A549 (cell line): ENCODE data around the gene CNNM3. TPM values are rescaled to one million over a fixed set of nuclear protein-coding genes. Genes with fewer than 3 reads are reported as not detected.

Experiments
- ATAC-seq, 2 experiments: fragments of 200-7000 bp in 1 of 2; fragments of >200 bp in 1 of 2; cut with Nextera tagmentation in 1 of 2; cut with Tn5 transposase in 1 of 2; 3 replicates each; pipeline versions ENCODE4 v1.8.0 to v1.9.1; 2018 to 2020; ENCODE audit warnings: mild to moderate bottlenecking in 1 of 2, moderate library complexity in 1 of 2
- CTCF ChIA-PET: fragments of 300-600 bp; sonication (Branson Sonifier 250); formaldehyde crosslinking; extraction: SDS; loops from one replicate; lab custom pipeline; 2021; ENCODE audit warnings: antibody characterized with exemption, inconsistent platforms; lab: Yijun Ruan, JAX
- POLR2A ChIA-PET: fragments of 350-600 bp; formaldehyde crosslinking; extraction: SDS; loops from one replicate; lab custom pipeline; 2021; ENCODE audit warnings: antibody characterized with exemption, inconsistent platforms; lab: Yijun Ruan, JAX
- DNase-seq, 2 experiments: peaks; one replicate each; pipeline versions ENCODE4 v3.0.0 to v3.0.0-alpha.2; 2011 to 2016; ENCODE audit warnings: low read depth in 1 of 2, low spot score in 1 of 2
- FAIRE-seq: peaks from 2 replicates; lab custom pipeline; 2011; peaks lifted over from hg19 to GRCh38; lab: Jason Lieb, UNC
- H3K27ac ChIP-seq, 2 experiments: fragments of >200 bp; sonication (Bioruptor Twin); formaldehyde crosslinking; 3 replicates each; pipeline ENCODE4 v1.5.1; 2016 to 2017
- H3K4me1 ChIP-seq: fragments of >200 bp; sonication (Bioruptor Twin); formaldehyde crosslinking; 3 replicates; pipeline ENCODE4 v1.6.1; 2016
- H3K4me2 ChIP-seq: fragments of >200 bp; sonication (Bioruptor Twin); formaldehyde crosslinking; 3 replicates; pipeline ENCODE4 v1.6.1; 2016
- H3K4me3 ChIP-seq: fragments of >200 bp; sonication (Bioruptor Twin); formaldehyde crosslinking; 3 replicates; pipeline ENCODE4 v1.5.1; 2016
- H3K9me3 ChIP-seq: fragments of >200 bp; sonication (Bioruptor Twin); formaldehyde crosslinking; 3 replicates; pipeline ENCODE4 v1.6.1; 2016
- ATOH8 ChIP-seq: fragments of 250-450 bp; sonication (Bioruptor Pico); IDR thresholded peaks from 2 replicates; pipeline ENCODE4 v1.5.0; 2020; ENCODE audit warnings: low read depth, mild to moderate bottlenecking, moderate library complexity
- CEBPB ChIP-seq, 2 experiments: fragments of >200 bp in 1 of 2; sonication (Bioruptor Twin) in 1 of 2; formaldehyde crosslinking in 1 of 2; IDR thresholded peaks; 2 replicates each; pipeline ENCODE4 v1.6.1; 2012 to 2016
- CHD4 ChIP-seq: fragments of 200-600 bp; sonication (generic); IDR thresholded peaks from 2 replicates; pipeline ENCODE4 v1.6.1; 2016; ENCODE audit warnings: antibody characterized with exemption, mild to moderate bottlenecking, borderline replicate concordance
- EHF ChIP-seq: fragments of 250-450 bp; sonication (Bioruptor Pico); IDR thresholded peaks from 2 replicates; pipeline ENCODE4 v1.5.0; 2020; ENCODE audit warnings: mild to moderate bottlenecking
- EP300 ChIP-seq, 2 experiments: fragments of >200 bp; sonication (Bioruptor Twin); formaldehyde crosslinking; IDR thresholded peaks; 2 replicates in 1 of 2; 3 replicates in 1 of 2; pipeline ENCODE4 v1.6.1; 2016 to 2017
- ESRRA ChIP-seq: fragments of 150-350 bp; IDR thresholded peaks from 2 replicates; pipeline ENCODE4 v1.6.1; 2014; ENCODE audit warnings: mild to moderate bottlenecking, low read length, borderline replicate concordance
- FOSB ChIP-seq: fragments of 250-450 bp; sonication (Bioruptor Pico); IDR thresholded peaks from 2 replicates; pipeline ENCODE4 v1.5.0; 2020; ENCODE audit warnings: mild to moderate bottlenecking, moderate library complexity
- FOXS1 ChIP-seq: fragments of 250-450 bp; sonication (Bioruptor Pico); IDR thresholded peaks from 2 replicates; pipeline ENCODE4 v1.5.0; 2020; ENCODE audit warnings: mild to moderate bottlenecking, moderate library complexity
- GATA3 ChIP-seq: IDR thresholded peaks from 2 replicates; pipeline ENCODE4 v1.6.1; 2012; ENCODE audit warnings: borderline replicate concordance
- HDAC2 ChIP-seq: fragments of 200-600 bp; sonication (generic); IDR thresholded peaks from 2 replicates; pipeline ENCODE4 v1.6.1; 2016
- HES2 ChIP-seq: fragments of >200 bp; sonication (Bioruptor Twin); formaldehyde crosslinking; IDR thresholded peaks from 2 replicates; pipeline ENCODE4 v1.6.1; 2016
- HOXB13 ChIP-seq: fragments of 250-450 bp; sonication (Bioruptor Pico); IDR thresholded peaks from 2 replicates; pipeline ENCODE4 v1.5.0; 2020; ENCODE audit warnings: low read depth, mild to moderate bottlenecking, moderate library complexity
- JUN ChIP-seq, 2 experiments: fragments of >200 bp; sonication (Bioruptor Twin); formaldehyde crosslinking; IDR thresholded peaks; 2 replicates in 1 of 2; 3 replicates in 1 of 2; pipeline ENCODE4 v1.6.1; 2016 to 2017
- KDM1A ChIP-seq: fragments of 200-600 bp; sonication (generic); IDR thresholded peaks from 2 replicates; pipeline ENCODE4 v1.6.1; 2016; ENCODE audit warnings: low read depth, mild to moderate bottlenecking
- MAFK ChIP-seq: fragments of 450-650 bp; IDR thresholded peaks from 2 replicates; pipeline ENCODE4 v1.6.1; 2014; ENCODE audit not compliant: partially characterized antibody
- MAX ChIP-seq: IDR thresholded peaks from 2 replicates; pipeline ENCODE4 v1.6.1; 2012
- MAZ ChIP-seq: fragments of 150-350 bp; IDR thresholded peaks from 2 replicates; pipeline ENCODE4 v1.6.1; 2014; ENCODE audit warnings: antibody characterized with exemption, low read depth, low read length, borderline replicate concordance
- MYC ChIP-seq: IDR thresholded peaks from 2 replicates; pipeline ENCODE4 v1.6.1; 2012; ENCODE audit warnings: mild to moderate bottlenecking, inconsistent platforms, low read length, improper control_type of control experiment, borderline replicate concordance
- POLR2A ChIP-seq: IDR thresholded peaks from 2 replicates; pipeline ENCODE4 v1.6.1; 2012; ENCODE audit warnings: mild to moderate bottlenecking, low read length
- POLR2AphosphoS2 ChIP-seq: conservative IDR thresholded peaks from 2 replicates; pipeline ENCODE4 v1.6.1; 2012; ENCODE audit warnings: low read length, improper control_type of control experiment, inconsistent platforms
- RARB ChIP-seq: fragments of 250-450 bp; sonication (Bioruptor Pico); IDR thresholded peaks from 2 replicates; pipeline ENCODE4 v1.8.0; 2021; ENCODE audit warnings: mild to moderate bottlenecking, moderate library complexity
- RCOR1 ChIP-seq: fragments of 150-350 bp; IDR thresholded peaks from 2 replicates; pipeline ENCODE4 v1.6.1; 2014; ENCODE audit warnings: antibody characterized with exemption, low read length, low read depth
- RNF2 ChIP-seq: fragments of 200-600 bp; sonication (generic); IDR thresholded peaks from 2 replicates; pipeline ENCODE4 v1.6.1; 2016; ENCODE audit warnings: low read depth, mild to moderate bottlenecking, antibody characterized with exemption, moderate library complexity, borderline replicate concordance
- SREBF2 ChIP-seq: fragments of 450-650 bp; IDR thresholded peaks from 2 replicates; pipeline ENCODE4 v1.6.1; 2014; ENCODE audit warnings: mild to moderate bottlenecking, moderate library complexity
- TP53 ChIP-seq: fragments of 250-450 bp; sonication (Bioruptor Pico); IDR thresholded peaks from 2 replicates; pipeline ENCODE4 v1.5.0; 2021; ENCODE audit warnings: mild to moderate bottlenecking, moderate library complexity
- ZFP36 ChIP-seq: fragments of 450-650 bp; IDR thresholded peaks from 2 replicates; pipeline ENCODE4 v1.6.1; 2014; ENCODE audit warnings: borderline replicate concordance; ENCODE audit not compliant: partially characterized antibody
- ZNF302 ChIP-seq: fragments of 250-450 bp; sonication (Bioruptor Pico); IDR thresholded peaks from 2 replicates; pipeline ENCODE4 v1.9.0; 2021; ENCODE audit warnings: inconsistent platforms, mild to moderate bottlenecking, moderate library complexity
- WGBS: methylation state at CpG from one replicate; pipeline ENCODE4 v1.1.6; 2017; ENCODE audit errors: missing lambda C conversion rate; 5-methylcytosine and 5-hydroxymethylcytosine counted together
- polyA plus RNA-seq, 4 experiments: library from polyadenylated mRNA; depleted of rRNA in 3 of 4; stranded (reverse); fragments of >200 nt; fragmentation: RNase III in 1 of 4; extraction: RNeasy Plus Mini Kit Qiagen cat#74134 plus additional on column Dnase treatment in 1 of 4; gene quantifications; 2 replicates in 3 of 4; 3 replicates in 1 of 4; pipeline ENCODE4 v1.2.3, GENCODE V29; 2011 to 2017
- TF ChIP-seq, protein P1 (sequence below): fragments of 150-350 bp; IDR thresholded peaks from 2 replicates; pipeline ENCODE4 v1.6.1; 2014; ENCODE audit warnings: low read depth, mild to moderate bottlenecking, low read length
- TF ChIP-seq, protein P2 (sequence below): IDR thresholded peaks from 2 replicates; pipeline ENCODE4 v1.6.1; 2012; ENCODE audit warnings: low read depth, borderline replicate concordance

Gene CNNM3
- polyA plus RNA-seq, 2 of the 4 experiments (the other 2 are of a cell fraction) = 11.8 to 14.1 TPM

DNA sequence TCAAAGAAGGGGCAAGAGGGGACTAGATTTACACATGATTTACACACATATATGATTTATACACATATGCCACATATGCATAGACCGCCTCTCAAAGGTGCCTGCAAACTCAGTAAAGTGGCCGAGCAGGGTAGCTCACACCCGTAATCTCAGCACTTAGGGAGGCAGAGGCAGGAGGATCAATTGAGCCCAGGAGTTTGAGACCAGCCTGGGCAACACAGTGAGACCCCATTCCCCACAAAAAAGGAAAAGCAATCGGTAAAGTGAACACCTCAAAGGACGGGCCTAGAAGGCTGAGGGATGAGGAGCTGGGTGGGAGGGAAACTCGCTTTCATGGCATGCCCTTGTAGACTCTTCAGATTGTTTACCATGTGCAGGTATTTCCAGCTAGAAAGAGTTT lies 36.6 kb downstream of the CNNM3 start:
- TF ChIP-seq, protein P1, sequence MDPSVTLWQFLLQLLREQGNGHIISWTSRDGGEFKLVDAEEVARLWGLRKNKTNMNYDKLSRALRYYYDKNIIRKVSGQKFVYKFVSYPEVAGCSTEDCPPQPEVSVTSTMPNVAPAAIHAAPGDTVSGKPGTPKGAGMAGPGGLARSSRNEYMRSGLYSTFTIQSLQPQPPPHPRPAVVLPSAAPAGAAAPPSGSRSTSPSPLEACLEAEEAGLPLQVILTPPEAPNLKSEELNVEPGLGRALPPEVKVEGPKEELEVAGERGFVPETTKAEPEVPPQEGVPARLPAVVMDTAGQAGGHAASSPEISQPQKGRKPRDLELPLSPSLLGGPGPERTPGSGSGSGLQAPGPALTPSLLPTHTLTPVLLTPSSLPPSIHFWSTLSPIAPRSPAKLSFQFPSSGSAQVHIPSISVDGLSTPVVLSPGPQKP = no peak
- no peak for TF ChIP-seq POLR2A
- TF ChIP-seq MYC = no peak
- no peak for TF ChIP-seq EP300 (IDR thresholded peaks at IDR 0.05)
- TF ChIP-seq HDAC2 = no peak
- no peak for TF ChIP-seq TP53
- no peak for TF ChIP-seq KDM1A
- TF ChIP-seq, all 56 proteins: peak for 0
- no peak overlapping the region for H3K4me3 ChIP-seq
- FAIRE-seq = no peak
- peaks cover 6% of the 10 kb centered on the region; the same call in 2 of the 3 replicates for H3K4me1 ChIP-seq
- ChIA-PET POLR2A (no interaction called here), CTCF (interaction anchor here (1.2 to 2.8 kb wide), 4 partner anchors 10 to 260 kb away, joined by 3 to 13 read pairs (median 6); partner anchors contain the start of gene ANKRD36)
- 92% methylated on average over 6 of the region's 6 CpGs for WGBS
- ATAC-seq = no peak
- no peak for DNase-seq
- no peaks in the 10 kb centered on the region for H3K9me3 ChIP-seq
- no peak overlapping the region for H3K4me2 ChIP-seq
- H3K27ac ChIP-seq = no peak overlapping the region

- ChIA-PET CTCF (interaction anchor here (0.9 to 2.8 kb wide), 5 partner anchors 11 to 259 kb away, joined by 3 to 13 read pairs (median 5); partner anchors contain the start of gene ANKRD36), POLR2A (no interaction called here)
- Histone ChIP-seq H3K9me3 (no peaks in the 10 kb centered on the region), H3K27ac (no peak overlapping the region), H3K4me2 (no peak overlapping the region), H3K4me1 (peaks cover 6% of the 10 kb centered on the region; the same call in 2 of the 3 replicates), H3K4me3 (no peak overlapping the region)
- DNase-seq (no peak), ATAC-seq (no peak), FAIRE-seq (no peak)
- no peak for TF ChIP-seq EHF
- TF ChIP-seq MAZ = no peak
- TF ChIP-seq ATOH8 (CRISPR knock-in tag) = no peak
- no peak for TF ChIP-seq FOXS1 (CRISPR knock-in tag)
- TF ChIP-seq CEBPB (IDR thresholded peaks at IDR 0.05) = no peak
- no peak for TF ChIP-seq HOXB13 (CRISPR knock-in tag)
- TF ChIP-seq RNF2 = no peak
- no peak for TF ChIP-seq RARB (CRISPR knock-in tag)
- TF ChIP-seq SREBF2 = no peak
- TF ChIP-seq CHD4 = no peak
- TF ChIP-seq ZFP36 = no peak
- no peak for TF ChIP-seq FOSB
- no peak for TF ChIP-seq ESRRA
- no peak for TF ChIP-seq RCOR1
- 89% methylated on average over 15 of the region's 15 CpGs for WGBS
Measured at GRCh38 chr2:96853321-96853720, 37.3 kb downstream of the CNNM3 start.

DNA sequence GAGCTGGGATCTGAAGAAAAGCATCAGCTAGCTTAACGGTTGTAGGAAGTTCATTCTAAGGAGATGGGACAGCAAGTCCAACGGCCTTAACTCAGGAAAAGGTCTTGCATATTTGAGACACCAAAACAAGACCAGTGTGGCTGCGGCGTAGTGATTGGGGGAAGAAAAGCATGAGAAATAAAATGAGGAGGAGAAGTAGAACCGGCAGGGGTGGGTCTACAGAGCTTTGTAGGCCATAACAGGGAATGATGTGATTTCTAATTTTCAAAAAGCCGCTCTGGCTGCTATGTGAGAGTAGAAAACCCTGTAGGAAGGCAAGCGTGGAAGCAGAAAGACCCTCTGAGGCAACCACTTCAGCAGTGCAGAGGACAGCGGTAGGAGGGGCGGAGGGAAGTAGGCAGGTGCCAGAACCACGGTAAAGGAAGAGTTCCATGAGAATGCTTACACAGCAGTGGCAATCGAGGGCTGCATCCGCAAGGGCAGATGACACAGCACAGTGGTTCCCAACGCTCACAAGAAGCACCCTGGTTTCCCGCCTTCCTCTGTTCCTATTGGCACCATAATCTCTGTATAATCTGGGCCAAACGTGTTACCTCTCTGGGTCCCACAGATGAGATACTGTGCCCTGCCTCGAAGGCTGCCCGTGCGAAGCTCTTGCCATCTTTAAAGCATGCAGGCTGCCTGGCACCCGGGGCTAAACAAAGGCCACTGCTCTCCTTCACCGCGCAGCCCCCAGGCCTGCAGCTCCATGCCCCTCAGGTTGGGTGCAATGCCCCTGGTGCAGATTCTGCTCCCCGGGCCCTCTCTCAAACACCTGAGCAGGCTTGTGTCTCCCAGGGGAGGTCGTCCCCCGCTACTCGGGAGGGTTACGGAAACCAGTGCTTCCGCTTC lies 41.0 kb downstream of the CNNM3 start:
- H3K4me2 ChIP-seq = peak overlapping the region; percentile 90
- no peaks in the 10 kb centered on the region for H3K9me3 ChIP-seq
- ATAC-seq = peak; percentile 16 to 27
- WGBS = 24% methylated on average over 23 of the region's 27 CpGs
- peak overlapping the region; percentile 63 for H3K4me3 ChIP-seq
- POLR2A ChIA-PET = interaction anchor here (1.0 to 2.5 kb wide), 11 partner anchors 9 to 307 kb away, joined by 3 to 30 read pairs (median 4); partner anchors contain the start of genes ANKRD36, CNNM3 and KANSL3
- CTCF ChIA-PET = interaction anchor here (0.6 to 5.6 kb wide), 53 partner anchors 8 to 317 kb away, joined by 3 to 123 read pairs (median 5); partner anchors contain the start of genes ANKRD23, ANKRD36 and CNNM3
- peak in 1 of 2 experiments; percentile 43 for DNase-seq
- H3K27ac ChIP-seq = peak overlapping the region; percentile 82 to 97
- H3K4me1 ChIP-seq = peaks cover 27% of the 10 kb centered on the region; the same call in 2 of the 3 replicates
- TF ChIP-seq HES2 = no peak
- TF ChIP-seq EP300 (IDR thresholded peaks at IDR 0.05) = no peak
- no peak for TF ChIP-seq GATA3
- no peak for TF ChIP-seq EHF
- peak; percentile 51 for TF ChIP-seq MAX
- TF ChIP-seq, protein P2, sequence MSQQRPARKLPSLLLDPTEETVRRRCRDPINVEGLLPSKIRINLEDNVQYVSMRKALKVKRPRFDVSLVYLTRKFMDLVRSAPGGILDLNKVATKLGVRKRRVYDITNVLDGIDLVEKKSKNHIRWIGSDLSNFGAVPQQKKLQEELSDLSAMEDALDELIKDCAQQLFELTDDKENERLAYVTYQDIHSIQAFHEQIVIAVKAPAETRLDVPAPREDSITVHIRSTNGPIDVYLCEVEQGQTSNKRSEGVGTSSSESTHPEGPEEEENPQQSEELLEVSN = peak; percentile 54; the same call in 1 of the 2 replicates
- no peak for TF ChIP-seq MYC
- TF ChIP-seq RCOR1 = no peak
- TF ChIP-seq JUN (IDR thresholded peaks at IDR 0.05) = no peak
- no peak for TF ChIP-seq POLR2AphosphoS2
- TF ChIP-seq ZNF302 (CRISPR knock-in tag) = no peak
- TF ChIP-seq MAFK = peak; percentile 48
- TF ChIP-seq, all 56 proteins: peak for 3
- FAIRE-seq = no peak
